ENCODE measurements around the gene PPP1R12A.
"Not testable (repeated sequence)": the region's sequence is repeated elsewhere in the genome, so short reads cannot be mapped to it uniquely, and the experiment has no call there.

PPP1R12A gene

GRCh38 chr12:79935021-79935623 is at the start of gene PPP1R12A:
PPP1R12A (minus strand) TSS chr12:79935097; CDS start chr12:79934931, 166 bp downstream.
- peak; percentile 94 to 95 for DNase-seq

DNA sequence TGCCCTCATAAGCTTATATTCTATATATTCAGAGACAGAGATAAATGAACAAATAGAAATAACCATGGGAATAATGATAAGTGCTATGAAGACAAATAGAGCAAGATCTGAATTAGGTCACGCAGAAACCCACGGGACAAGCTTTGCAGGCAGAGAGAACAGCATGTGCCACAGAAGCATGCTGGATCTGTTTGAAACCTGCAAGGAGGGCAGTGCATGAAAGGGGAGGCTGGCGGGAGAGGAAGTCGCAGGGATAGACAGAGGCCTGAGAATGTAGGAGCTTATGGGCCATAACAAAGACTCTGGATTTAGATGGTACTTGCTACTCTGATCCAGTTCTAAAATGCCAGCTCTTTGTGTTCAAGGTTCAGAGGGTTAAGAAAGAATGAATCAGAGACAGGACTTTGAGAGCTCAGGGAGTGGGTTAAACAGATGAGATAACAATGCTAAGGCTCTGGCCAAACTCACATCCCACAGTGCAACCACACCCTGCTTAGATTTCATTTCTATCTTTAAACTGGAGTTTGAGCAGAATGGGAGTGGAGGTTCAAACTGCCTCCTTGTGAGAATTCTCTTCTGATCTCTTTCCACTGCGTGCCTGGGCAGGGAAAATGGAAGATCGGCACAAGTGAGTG is 49.2 kb upstream of the PPP1R12A start:
- no peak for DNase-seq

DNA sequence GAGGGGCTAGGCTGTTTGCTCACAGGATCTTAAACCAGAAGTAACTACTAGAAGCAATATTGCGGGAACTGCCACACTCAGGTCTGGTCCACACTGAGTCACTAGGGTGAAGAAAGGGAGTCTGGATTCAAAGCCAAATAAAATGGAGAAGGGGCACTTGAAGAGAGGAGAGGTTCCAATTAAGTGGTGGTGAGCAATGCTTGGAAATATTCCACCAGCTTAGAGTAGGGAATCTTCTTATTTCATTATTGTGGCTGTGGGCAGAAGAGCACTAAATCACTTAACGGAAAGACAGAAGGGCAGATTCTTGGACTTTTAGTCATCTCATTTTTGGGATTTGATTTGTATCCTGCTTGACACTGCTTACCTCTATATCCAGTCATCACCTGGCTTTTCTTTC is 48.6 kb upstream of the PPP1R12A start:
- no peak for DNase-seq

GRCh38 chr12:79982086-79983062 is 47.5 kb upstream of the PPP1R12A start:
- no peak for DNase-seq

GRCh38 chr12:79978692-79979091 is 43.8 kb upstream of the PPP1R12A start:
- DNase-seq = no peak

GRCh38 chr12:79977856-79978460 is 43.1 kb upstream of the PPP1R12A start:
- not testable (repeated sequence) for DNase-seq

GRCh38 chr12:79975143-79975542 is 40.2 kb upstream of the PPP1R12A start:
- no peak for DNase-seq

DNA sequence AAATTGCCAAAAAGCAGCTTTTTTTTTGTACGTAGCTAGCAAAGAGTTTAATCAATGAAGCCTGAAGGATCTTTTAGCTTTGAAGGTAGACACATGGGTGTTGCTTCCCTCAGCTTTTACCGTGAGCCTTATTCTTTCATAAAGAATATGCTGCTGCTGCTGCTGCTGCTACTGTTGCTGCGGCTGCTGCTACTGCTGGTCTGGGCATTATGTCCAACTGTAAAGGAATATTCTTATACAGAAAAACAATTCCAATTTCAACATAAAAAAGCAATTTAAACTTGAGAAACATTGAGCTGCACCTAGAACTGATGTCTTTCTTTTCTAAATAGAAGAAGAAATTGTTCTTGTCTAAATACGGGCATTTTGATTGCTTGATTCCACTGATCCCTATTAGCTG is 38.9 kb upstream of the PPP1R12A start:
- no peak for DNase-seq

- DNase-seq = no peak
Observed at GRCh38 chr12:79964100-79964627, 29.3 kb upstream of the PPP1R12A start.

GRCh38 chr12:79961411-79961810 is 26.5 kb upstream of the PPP1R12A start:
- DNase-seq = no peak

GRCh38 chr12:79959484-79959883 is 24.6 kb upstream of the PPP1R12A start:
- DNase-seq = no peak

- no peak for DNase-seq
Observed at GRCh38 chr12:79956896-79957295, 22.0 kb upstream of the PPP1R12A start.

GRCh38 chr12:79955561-79955960 is 20.7 kb upstream of the PPP1R12A start:
- DNase-seq = no peak

- DNase-seq = no peak
Observed at GRCh38 chr12:79954037-79954610, 19.2 kb upstream of the PPP1R12A start.

DNA sequence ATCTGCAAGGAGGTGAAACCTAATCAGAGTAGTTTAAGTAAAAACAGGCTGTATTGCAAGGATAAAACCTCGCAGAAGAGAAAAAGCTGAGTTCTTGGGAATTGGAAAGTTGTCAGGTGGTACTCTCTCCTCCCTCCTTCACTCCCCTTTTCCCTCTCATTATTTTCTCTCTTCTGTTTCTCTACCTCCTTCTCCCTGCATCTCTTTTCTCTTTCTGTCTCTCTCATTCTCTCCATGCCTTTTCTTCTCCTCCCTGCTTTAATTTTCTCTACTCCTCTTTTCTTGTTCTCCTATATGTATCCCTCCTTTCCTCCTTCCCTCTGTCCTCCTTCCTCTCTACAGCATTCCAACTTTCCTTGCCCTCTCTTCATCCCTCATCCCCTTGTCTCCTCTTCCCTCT is 14.2 kb upstream of the PPP1R12A start:
- DNase-seq = no peak

DNA sequence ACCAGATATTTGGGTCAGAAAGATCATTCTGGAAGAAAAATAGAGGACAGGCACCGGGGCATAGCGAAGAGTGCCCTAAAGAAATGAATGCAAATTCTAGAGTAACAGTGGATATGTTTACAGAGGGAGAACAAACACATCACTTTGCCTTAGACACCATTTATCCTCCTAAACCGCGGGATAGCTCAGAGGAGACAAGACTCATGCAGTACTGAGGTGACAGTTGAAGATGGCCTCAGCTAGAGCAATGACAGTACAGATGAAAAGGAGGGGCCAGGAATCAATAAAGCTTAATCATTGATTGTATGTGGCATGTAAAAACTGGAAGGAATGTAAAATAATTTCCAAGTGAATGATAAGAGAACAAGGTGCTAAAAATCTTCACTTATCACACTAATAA is 10.5 kb upstream of the PPP1R12A start:
- no peak for DNase-seq

DNA sequence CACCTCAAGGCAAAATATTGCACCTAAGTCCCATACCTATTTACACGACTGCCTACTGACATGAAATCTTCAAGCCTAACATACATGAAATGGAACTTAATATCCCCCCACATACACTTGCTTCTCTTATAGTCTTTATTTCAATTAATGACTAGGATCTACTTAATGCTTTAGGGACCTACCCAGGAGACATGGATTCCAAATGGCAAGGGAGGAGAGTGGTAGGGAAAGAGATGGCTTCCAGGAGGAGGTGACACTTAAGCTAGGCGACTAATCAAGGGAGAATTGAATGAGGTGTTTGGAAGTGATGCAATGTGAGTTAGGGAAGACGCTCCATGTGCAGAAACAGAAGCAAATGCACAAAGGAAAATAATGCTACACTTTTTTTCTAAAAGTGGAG is 9.7 kb upstream of the PPP1R12A start:
- DNase-seq = no peak

- DNase-seq = not testable (repeated sequence)
Observed at GRCh38 chr12:79942846-79943245, 7.9 kb upstream of the PPP1R12A start.

GRCh38 chr12:79939728-79940310 is 4.9 kb upstream of the PPP1R12A start:
- no peak for DNase-seq

- no peak for DNase-seq
Observed at GRCh38 chr12:79938843-79939242, 3.9 kb upstream of the PPP1R12A start.

- no peak for DNase-seq
Observed at GRCh38 chr12:79936670-79937069, 1.8 kb upstream of the PPP1R12A start.
